Mesothelial cell of epicardium (in vitro differentiated cells): Measurements from ENCODE around the gene TGIF2. TPM values are rescaled to one million over a fixed set of nuclear protein-coding genes. Genes with fewer than 3 reads are reported as not detected.

Source experiments
- DNase-seq, 2 experiments: peaks; one replicate each; pipeline ENCODE4 v3.0.0; 2021; ENCODE audit warnings: low spot score in 2 of 2; ENCODE audit not compliant: unreplicated experiment in 2 of 2
- H3K27ac Mint-ChIP-seq: 2 replicates; pipeline ENCODE4 v1.8.0; 2021; ENCODE audit warnings: mixed read lengths
- H3K27me3 Mint-ChIP-seq: 2 replicates; pipeline ENCODE4 v1.8.0; 2021; ENCODE audit warnings: low read depth, mixed read lengths
- H3K36me3 Mint-ChIP-seq: 2 replicates; pipeline ENCODE4 v1.8.0; 2021; ENCODE audit warnings: mixed read lengths
- H3K4me1 Mint-ChIP-seq: 2 replicates; pipeline ENCODE4 v1.8.0; 2021; ENCODE audit warnings: mixed read lengths
- H3K4me3 Mint-ChIP-seq: 2 replicates; pipeline ENCODE4 v1.8.0; 2021; ENCODE audit warnings: mild to moderate bottlenecking, moderate library complexity, mixed read lengths
- H3K9me3 Mint-ChIP-seq: 2 replicates; pipeline ENCODE4 v1.8.0; 2021; ENCODE audit warnings: mixed read lengths
- CTCF ChIP-seq: fragments of 200-600 bp; sonication (generic); IDR thresholded peaks from one replicate; pipeline ENCODE4 v1.5.0; 2021; ENCODE audit warnings: antibody characterized with exemption; ENCODE audit not compliant: unreplicated experiment
- total RNA-seq: library from RNA; stranded (reverse); gene quantifications from 3 replicates; pipeline ENCODE4 v1.2.1, GENCODE V29; 2021

TGIF2 gene
- total RNA-seq, 1 donor from 2014 or later: 94.4 TPM

GRCh38 chr20:36579996-36580545 is 6.7 kb downstream of the TGIF2 start:
- peak overlapping the region; percentile 35 for H3K27ac Mint-ChIP-seq
- H3K9me3 Mint-ChIP-seq: no peaks in the 10 kb centered on the region
- DNase-seq: no peak
- H3K4me1 Mint-ChIP-seq: peaks cover 22% of the 10 kb centered on the region
- TF ChIP-seq CTCF: no peak
- H3K27me3 Mint-ChIP-seq: no peaks in the 10 kb centered on the region
- H3K36me3 Mint-ChIP-seq: peaks cover 20% of the 10 kb centered on the region
- H3K4me3 Mint-ChIP-seq: no peak overlapping the region

GRCh38 chr20:36582322-36582721 is 8.9 kb downstream of the TGIF2 start:
- TF ChIP-seq CTCF: no peak
- no peak overlapping the region for H3K27ac Mint-ChIP-seq
- no peaks in the 10 kb centered on the region for H3K27me3 Mint-ChIP-seq
- no peak overlapping the region for H3K4me3 Mint-ChIP-seq
- no peak for DNase-seq
- peaks cover 9% of the 10 kb centered on the region for H3K4me1 Mint-ChIP-seq
- H3K9me3 Mint-ChIP-seq: no peaks in the 10 kb centered on the region
- H3K36me3 Mint-ChIP-seq: peaks cover 20% of the 10 kb centered on the region

- Mint-ChIP-seq H3K4me3 (no peak overlapping the region), H3K4me1 (peaks cover 9% of the 10 kb centered on the region), H3K27me3 (no peaks in the 10 kb centered on the region), H3K9me3 (no peaks in the 10 kb centered on the region), H3K27ac (peak overlapping the region; percentile 30), H3K36me3 (peaks cover 23% of the 10 kb centered on the region)
- no peak for TF ChIP-seq CTCF
- DNase-seq: no peak
Measured at GRCh38 chr20:36582821-36583220, 9.4 kb downstream of the TGIF2 start.

GRCh38 chr20:36584018-36584481 is 10.7 kb downstream of the TGIF2 start:
- peaks cover 21% of the 10 kb centered on the region for H3K36me3 Mint-ChIP-seq
- H3K4me1 Mint-ChIP-seq: peaks cover 9% of the 10 kb centered on the region
- no peaks in the 10 kb centered on the region for H3K9me3 Mint-ChIP-seq
- no peak for DNase-seq
- H3K4me3 Mint-ChIP-seq: no peak overlapping the region
- H3K27ac Mint-ChIP-seq: peak overlapping the region; percentile 32
- H3K27me3 Mint-ChIP-seq: no peaks in the 10 kb centered on the region
- no peak for TF ChIP-seq CTCF

- Mint-ChIP-seq H3K4me1 (peaks cover 2% of the 10 kb centered on the region), H3K27ac (peak overlapping the region; percentile 21), H3K36me3 (peaks cover 18% of the 10 kb centered on the region), H3K4me3 (no peak overlapping the region), H3K9me3 (no peaks in the 10 kb centered on the region), H3K27me3 (no peaks in the 10 kb centered on the region)
- no peak for DNase-seq
- no peak for TF ChIP-seq CTCF
Measured at GRCh38 chr20:36585410-36586125, 12.2 kb downstream of the TGIF2 start.
